Breast epithelium (tissue), 4 donors: ENCODE results near the gene FCN2. TPM values are rescaled to one million over a fixed set of nuclear protein-coding genes. Genes with fewer than 3 reads are reported as not detected.

ENCODE experiments used
- DNase-seq, 2 donors: peaks; one replicate each; pipeline ENCODE4 v3.0.0-alpha.2; 2019; ENCODE audit warnings: low spot score in 2 of 2
- H3K27ac ChIP-seq, 2 donors: fragments of 200-600 bp; sonication (generic) in 1 of 2; one replicate each; pipeline ENCODE4 v1.5.1; 2016 to 2019; ENCODE audit warnings: mild to moderate bottlenecking in 1 of 2
- H3K27me3 ChIP-seq, 2 donors: fragments of 200-600 bp; sonication (generic) in 1 of 2; one replicate each; pipeline versions ENCODE4 v1.5.1 to v1.6.0; 2017 to 2019; ENCODE audit warnings: control low read depth in 1 of 2, mild to moderate bottlenecking in 1 of 2
- H3K36me3 ChIP-seq: fragments of 200-600 bp; one replicate; pipeline ENCODE4 v1.5.1; 2019
- H3K4me1 ChIP-seq, 2 donors: fragments of 200-600 bp; sonication (generic); one replicate each; pipeline ENCODE4 v1.5.1; 2016 to 2019; ENCODE audit warnings: control low read depth in 1 of 2
- H3K4me3 ChIP-seq, 3 donors: fragments of 200-600 bp; sonication (generic); 1 replicate in 2 of 3; 2 replicates in 1 of 3; pipeline ENCODE4 v1.5.1; 2016 to 2019; ENCODE audit warnings: mild to moderate bottlenecking in 3 of 3, moderate library complexity in 2 of 3
- H3K9me3 ChIP-seq, 2 donors: fragments of 200-600 bp; sonication (generic) in 1 of 2; one replicate each; pipeline ENCODE4 v1.5.1; 2016 to 2019; ENCODE audit warnings: control low read depth in 1 of 2
- CTCF ChIP-seq, 3 donors: fragments of 450-650 bp; IDR thresholded peaks; one replicate each; pipeline ENCODE4 v1.5.1; 2016 to 2017; ENCODE audit warnings: antibody characterized with exemption in 3 of 3, mild to moderate bottlenecking in 3 of 3, moderate library complexity in 3 of 3
- POLR2A ChIP-seq: fragments of 450-650 bp; IDR thresholded peaks from one replicate; pipeline ENCODE4 v1.6.1; 2016; ENCODE audit warnings: antibody characterized with exemption, mild to moderate bottlenecking, moderate library complexity
- POLR2AphosphoS5 ChIP-seq, 3 donors: sonication (generic); formaldehyde crosslinking; IDR thresholded peaks; one replicate each; pipeline ENCODE4 v1.6.1; 2017; ENCODE audit warnings: antibody characterized with exemption in 3 of 3
- intact Hi-C: fragments of 100-400 bp; cut with DNase I; formaldehyde crosslinking; loops from one replicate; pipeline ENCODE4 v1.15.1; 2023; ENCODE audit warnings: low total_unique reads
- total RNA-seq, 3 donors: library from RNA; depleted of rRNA; stranded (reverse); fragments of >200 nt; gene quantifications; one replicate each; pipeline ENCODE4 v1.1.0, GENCODE V29; 2016

The FCN2 gene
- total RNA-seq, 3 donors from 2014 or later, result 0.73 to 2.0 (median 1.8) TPM

- H3K4me3 ChIP-seq, result no peak overlapping the region
- no peak for DNase-seq
- intact Hi-C loops, result no loop called here
- no peaks in the 10 kb centered on the region for H3K36me3 ChIP-seq
- no peaks in the 10 kb centered on the region for H3K27me3 ChIP-seq
- TF ChIP-seq POLR2AphosphoS5 (IDR thresholded peaks at IDR 0.05), result no peak
- TF ChIP-seq POLR2A, result no peak
- TF ChIP-seq CTCF (IDR thresholded peaks at IDR 0.05), result no peak
- H3K9me3 ChIP-seq, result no peaks in the 10 kb centered on the region
- H3K27ac ChIP-seq, result no peak overlapping the region
- no peaks in the 10 kb centered on the region for H3K4me1 ChIP-seq
Measured at GRCh38 chr9:134908524-134909309, 28.1 kb downstream of the FCN2 start.

- no peaks in the 10 kb centered on the region for H3K36me3 ChIP-seq
- H3K9me3 ChIP-seq, result no peaks in the 10 kb centered on the region
- no peaks in the 10 kb centered on the region for H3K27me3 ChIP-seq
- TF ChIP-seq POLR2AphosphoS5 (IDR thresholded peaks at IDR 0.05) (no peak), CTCF (IDR thresholded peaks at IDR 0.05) (no peak), POLR2A (no peak)
- intact Hi-C loops, result no loop called here
- H3K4me1 ChIP-seq, result no peaks in the 10 kb centered on the region
- H3K27ac ChIP-seq, result no peak overlapping the region
- H3K4me3 ChIP-seq, result no peak overlapping the region
- no peak for DNase-seq
Measured at GRCh38 chr9:134909511-134910481, 29.2 kb downstream of the FCN2 start.

- no peak for DNase-seq
- TF ChIP-seq POLR2A, result no peak
- TF ChIP-seq POLR2AphosphoS5 (IDR thresholded peaks at IDR 0.05), result no peak
- no peak for TF ChIP-seq CTCF (IDR thresholded peaks at IDR 0.05)
- no peaks in the 10 kb centered on the region for H3K4me1 ChIP-seq
- intact Hi-C loops, result no loop called here
- H3K27ac ChIP-seq, result no peak overlapping the region
- peaks cover 0 to 7% of the 10 kb centered on the region in 2 donors for H3K27me3 ChIP-seq
- no peaks in the 10 kb centered on the region for H3K36me3 ChIP-seq
- no peaks in the 10 kb centered on the region for H3K9me3 ChIP-seq
- H3K4me3 ChIP-seq, result no peak overlapping the region
Measured at GRCh38 chr9:134912126-134912840, 31.7 kb downstream of the FCN2 start.

- H3K4me1 ChIP-seq, result no peaks in the 10 kb centered on the region
Measured at GRCh38 chr9:134913041-134913712, 32.6 kb downstream of the FCN2 start.

More at GRCh38 chr9:134913041-134913712, 32.6 kb downstream of the FCN2 start:
- H3K9me3 ChIP-seq, result no peaks in the 10 kb centered on the region
- peaks cover 0 to 7% of the 10 kb centered on the region in 2 donors for H3K27me3 ChIP-seq
- no peak overlapping the region for H3K4me3 ChIP-seq
- DNase-seq, result no peak
- H3K27ac ChIP-seq, result no peak overlapping the region
- intact Hi-C loops, result no loop called here
- H3K36me3 ChIP-seq, result no peaks in the 10 kb centered on the region
- TF ChIP-seq POLR2AphosphoS5 (IDR thresholded peaks at IDR 0.05) (no peak), POLR2A (no peak), CTCF (IDR thresholded peaks at IDR 0.05) (no peak)
